ENCODE results near the gene ATG3. TPM values are rescaled to one million over a fixed set of nuclear protein-coding genes. Genes with fewer than 3 reads are reported as not detected.

ATG3 gene
- total RNA-seq, 2 donors from 2014 or later, result 40.5 to 52.7 TPM

Other genes starting within 250 kb of the ATG3 start
- 1 to 10 TPM; 5.8 to 6.7 TPM for gene CD200, start 228.8 kb downstream of the ATG3 start, total RNA-seq
- gene BTLA, start 62.5 kb downstream of the ATG3 start, total RNA-seq, result under 1 TPM; 0.24 to 0.50 TPM
- 10 to 100 TPM; 16.5 to 18.4 TPM for gene SLC35A5, start 83 bp upstream of the ATG3 start, total RNA-seq
- gene CCDC80, start 79.2 kb upstream of the ATG3 start, total RNA-seq, result 100 to 1,000 TPM; 233 to 278 TPM

Measured in left cardiac atrium (tissue), 2 donors.